GM23338 (cell line): Measurements from ENCODE around the gene UBL3. TPM values are rescaled to one million over a fixed set of nuclear protein-coding genes. Genes with fewer than 3 reads are reported as not detected.
A peak's percentile ranks its signal among the peaks of the same experiment; 100 is the strongest.

Experiments
- ATAC-seq: fragments of 200-7000 bp; cut with Tn5 transposase; 3 replicates; pipeline ENCODE4 v1.9.1; 2020
- DNase-seq: peaks from one replicate; pipeline ENCODE4 v3.0.0-alpha.2; 2015; ENCODE audit warnings: low spot score
- H2AFZ ChIP-seq: fragments of 200-600 bp; sonication (generic); 2 replicates; pipeline ENCODE4 v1.8.0; 2016; ENCODE audit warnings: antibody characterized with exemption, mild to moderate bottlenecking, moderate library complexity
- H3F3A ChIP-seq: fragments of 200-600 bp; sonication (generic); replicated peaks from 2 replicates; pipeline ENCODE4 v1.8.0; 2017; ENCODE audit warnings: antibody characterized with exemption, mixed run types, low read depth
- H3K27ac ChIP-seq: fragments of 200-600 bp; sonication (generic); 2 replicates; pipeline ENCODE4 v1.6.1; 2016; ENCODE audit warnings: low read depth
- H3K27me3 ChIP-seq: fragments of 200-600 bp; sonication (generic); 2 replicates; pipeline ENCODE4 v1.8.0; 2016; ENCODE audit warnings: mild to moderate bottlenecking, mixed run types, moderate library complexity; ENCODE audit not compliant: insufficient read depth
- H3K36me3 ChIP-seq: fragments of 200-600 bp; sonication (generic); 2 replicates; pipeline ENCODE4 v1.8.0; 2016; ENCODE audit warnings: mild to moderate bottlenecking; ENCODE audit not compliant: insufficient read depth
- H3K4me1 ChIP-seq: fragments of 200-600 bp; sonication (generic); 2 replicates; pipeline ENCODE4 v1.8.0; 2016; ENCODE audit warnings: mild to moderate bottlenecking, moderate library complexity; ENCODE audit not compliant: insufficient read depth
- H3K4me2 ChIP-seq: fragments of 200-600 bp; sonication (generic); 2 replicates; pipeline ENCODE4 v1.7.1; 2017; ENCODE audit warnings: mixed run types
- H3K4me3 ChIP-seq: fragments of 200-600 bp; sonication (generic); 2 replicates; pipeline ENCODE4 v1.6.1; 2016; ENCODE audit warnings: mixed run types
- H3K79me2 ChIP-seq: fragments of 200-600 bp; sonication (generic); replicated peaks from 2 replicates; pipeline ENCODE4 v1.8.0; 2017; ENCODE audit warnings: mild to moderate bottlenecking; ENCODE audit not compliant: insufficient read depth
- H3K9me2 ChIP-seq: fragments of 200-600 bp; sonication (generic); 2 replicates; pipeline ENCODE4 v1.8.0; 2017; ENCODE audit not compliant: insufficient read depth
- H4K20me1 ChIP-seq: fragments of 200-600 bp; sonication (generic); replicated peaks from 2 replicates; pipeline ENCODE4 v1.8.0; 2017; ENCODE audit warnings: mild to moderate bottlenecking; ENCODE audit not compliant: insufficient read depth
- H3K27ac Mint-ChIP-seq: 2 replicates; pipeline ENCODE4 v1.8.0; 2020; ENCODE audit warnings: inconsistent platforms, mild to moderate bottlenecking, moderate library complexity, mixed read lengths
- H3K27me3 Mint-ChIP-seq: 3 replicates; pipeline ENCODE4 v1.8.0; 2022; ENCODE audit warnings: low read depth, mild to moderate bottlenecking, moderate library complexity, mixed read lengths, inconsistent platforms; ENCODE audit not compliant: insufficient read depth, poor library complexity
- H3K36me3 Mint-ChIP-seq: 3 replicates; pipeline ENCODE4 v1.8.0; 2021; ENCODE audit warnings: low read depth, mild to moderate bottlenecking, inconsistent platforms, moderate library complexity, mixed read lengths
- H3K4me1 Mint-ChIP-seq: 3 replicates; pipeline ENCODE4 v1.8.0; 2020; ENCODE audit warnings: mild to moderate bottlenecking, inconsistent platforms, mixed read lengths
- H3K4me3 Mint-ChIP-seq: 3 replicates; pipeline ENCODE4 v1.8.0; 2021; ENCODE audit warnings: moderate library complexity, mild to moderate bottlenecking, inconsistent platforms, mixed read lengths
- H3K9me3 Mint-ChIP-seq: 3 replicates; pipeline ENCODE4 v1.8.0; 2020; ENCODE audit warnings: moderate library complexity, mild to moderate bottlenecking, inconsistent platforms, mixed read lengths
- CREB1 ChIP-seq: fragments of 250-450 bp; sonication (Bioruptor Pico); IDR thresholded peaks from 2 replicates; pipeline ENCODE4 v1.5.0; 2020; ENCODE audit warnings: low read depth, mild to moderate bottlenecking, moderate library complexity
- EZH2phosphoT487 ChIP-seq: fragments of 200-600 bp; sonication (generic); IDR thresholded peaks from one replicate; pipeline ENCODE4 v1.8.1; 2018; ENCODE audit warnings: antibody characterized with exemption; ENCODE audit not compliant: unreplicated experiment
- NANOG ChIP-seq: IDR thresholded peaks from 2 replicates; pipeline ENCODE4 v1.6.1; 2016; ENCODE audit warnings: antibody characterized with exemption, borderline replicate concordance
- REST ChIP-seq: IDR thresholded peaks from one replicate; pipeline ENCODE4 v1.6.1; 2018; ENCODE audit warnings: antibody characterized with exemption; ENCODE audit not compliant: unreplicated experiment
- STAT1 ChIP-seq: IDR thresholded peaks from one replicate; pipeline ENCODE4 v1.6.1; 2016; ENCODE audit warnings: antibody characterized with exemption; ENCODE audit not compliant: unreplicated experiment
- ZNF114 ChIP-seq: fragments of 250-450 bp; sonication (Bioruptor Pico); IDR thresholded peaks from 2 replicates; pipeline ENCODE4 v1.5.0; 2020; ENCODE audit warnings: mild to moderate bottlenecking, moderate library complexity
- ZNF331 ChIP-seq: fragments of 250-450 bp; sonication (Bioruptor Pico); IDR thresholded peaks from 2 replicates; pipeline ENCODE4 v1.5.0; 2020; ENCODE audit warnings: low read depth, mild to moderate bottlenecking, moderate library complexity
- polyA plus RNA-seq: library from polyadenylated mRNA; unstranded; fragments of >200 nt; fragmentation: Nextera tagmentation; extraction: Ambion mirVana; gene quantifications from 2 replicates; pipeline ENCODE4 v1.2.1, GENCODE V29; 2016
- total RNA-seq: library from RNA; depleted of rRNA; stranded (reverse); fragments of >200 nt; shearing (Covaris generic); gene quantifications from 2 replicates; pipeline ENCODE4 v1.2.3, GENCODE V29; 2014
- TF ChIP-seq, protein P1 (sequence below), 2 experiments: fragments of 200-600 bp in 1 of 2; sonication (generic) in 1 of 2; conservative IDR thresholded peaks; 2 replicates each; pipeline versions ENCODE4 v1.5.1 to v1.6.1; 2016 to 2017; ENCODE audit warnings: antibody characterized with exemption in 2 of 2, low read depth in 2 of 2, mild to moderate bottlenecking in 2 of 2, moderate library complexity in 1 of 2
- TF ChIP-seq, protein P2 (sequence below): IDR thresholded peaks from 2 replicates; pipeline ENCODE4 v1.6.1; 2016; ENCODE audit warnings: antibody characterized with exemption

The UBL3 gene
- total and polyA plus RNA-seq, 2 experiments from 2014 or later, result 9.7 to 21.1 TPM

- TF ChIP-seq, protein P1, sequence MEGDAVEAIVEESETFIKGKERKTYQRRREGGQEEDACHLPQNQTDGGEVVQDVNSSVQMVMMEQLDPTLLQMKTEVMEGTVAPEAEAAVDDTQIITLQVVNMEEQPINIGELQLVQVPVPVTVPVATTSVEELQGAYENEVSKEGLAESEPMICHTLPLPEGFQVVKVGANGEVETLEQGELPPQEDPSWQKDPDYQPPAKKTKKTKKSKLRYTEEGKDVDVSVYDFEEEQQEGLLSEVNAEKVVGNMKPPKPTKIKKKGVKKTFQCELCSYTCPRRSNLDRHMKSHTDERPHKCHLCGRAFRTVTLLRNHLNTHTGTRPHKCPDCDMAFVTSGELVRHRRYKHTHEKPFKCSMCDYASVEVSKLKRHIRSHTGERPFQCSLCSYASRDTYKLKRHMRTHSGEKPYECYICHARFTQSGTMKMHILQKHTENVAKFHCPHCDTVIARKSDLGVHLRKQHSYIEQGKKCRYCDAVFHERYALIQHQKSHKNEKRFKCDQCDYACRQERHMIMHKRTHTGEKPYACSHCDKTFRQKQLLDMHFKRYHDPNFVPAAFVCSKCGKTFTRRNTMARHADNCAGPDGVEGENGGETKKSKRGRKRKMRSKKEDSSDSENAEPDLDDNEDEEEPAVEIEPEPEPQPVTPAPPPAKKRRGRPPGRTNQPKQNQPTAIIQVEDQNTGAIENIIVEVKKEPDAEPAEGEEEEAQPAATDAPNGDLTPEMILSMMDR (conservative IDR thresholded peaks at IDR 0.05; ENCODE audit: low read depth in 2 of 2), result no peak
- TF ChIP-seq CREB1 (CRISPR knock-in tag), result no peak
- TF ChIP-seq EZH2phosphoT487, result no peak
- TF ChIP-seq ZNF331 (CRISPR knock-in tag), result no peak
Observed at GRCh38 chr13:29889111-29889510, 38.7 kb upstream of the UBL3 start (continued).

DNA sequence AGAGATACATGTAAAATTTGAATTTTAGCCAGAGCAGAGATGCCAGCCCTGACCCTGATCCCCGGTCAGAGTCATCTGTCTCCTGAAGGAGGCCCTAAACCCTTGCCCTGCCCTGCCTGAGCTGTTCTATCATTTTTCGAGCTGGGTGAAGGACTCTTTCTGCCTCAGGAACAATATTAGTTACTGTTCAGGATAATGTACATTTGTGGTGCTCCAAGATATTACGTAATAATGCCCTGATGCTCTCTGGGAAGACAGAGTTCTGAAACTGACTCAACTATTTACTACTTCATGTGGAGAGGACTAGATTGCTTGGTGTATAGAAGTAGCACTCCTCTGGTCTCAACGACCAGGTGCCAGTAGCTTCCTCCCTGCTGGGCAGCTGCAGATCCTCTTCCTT lies 37.9 kb upstream of the UBL3 start:
- Mint-ChIP-seq H3K4me3 (no peak overlapping the region), H3K27me3 (peaks cover 6% of the 10 kb centered on the region), H3K27ac (no peak overlapping the region), H3K36me3 (no peaks in the 10 kb centered on the region), H3K9me3 (no peaks in the 10 kb centered on the region), H3K4me1 (peaks cover 44% of the 10 kb centered on the region)
- H3K4me3 ChIP-seq, result no peak overlapping the region
- H3K27ac ChIP-seq, result no peak overlapping the region
- no peaks in the 10 kb centered on the region for H3K79me2 ChIP-seq
- peaks cover 27% of the 10 kb centered on the region; the same call in 1 of the 2 replicates for H3K4me1 ChIP-seq
- 0 out of 2 replicates have a peak, but pooled peaks cover 3% of the 10 kb centered on the region for H3F3A ChIP-seq
- no peaks in the 10 kb centered on the region for H4K20me1 ChIP-seq
- no peaks in the 10 kb centered on the region for H3K9me2 ChIP-seq
- no peaks in the 10 kb centered on the region for H3K36me3 ChIP-seq
- no peak for ATAC-seq
- no peak for DNase-seq
- H3K27me3 ChIP-seq, result no peaks in the 10 kb centered on the region
- no peak overlapping the region for H3K4me2 ChIP-seq
- H2AFZ ChIP-seq, result peak overlapping the region; percentile 80; the same call in 1 of the 2 replicates
- no peak for TF ChIP-seq CREB1 (CRISPR knock-in tag)
- no peak for TF ChIP-seq STAT1
- no peak for TF ChIP-seq ZNF114
- no peak for TF ChIP-seq ZNF331 (CRISPR knock-in tag)
- no peak for TF ChIP-seq REST
- no peak for TF ChIP-seq NANOG
- TF ChIP-seq, protein P1 (conservative IDR thresholded peaks at IDR 0.05; ENCODE audit: low read depth in 2 of 2), result no peak
- no peak for TF ChIP-seq EZH2phosphoT487
- TF ChIP-seq, protein P2, sequence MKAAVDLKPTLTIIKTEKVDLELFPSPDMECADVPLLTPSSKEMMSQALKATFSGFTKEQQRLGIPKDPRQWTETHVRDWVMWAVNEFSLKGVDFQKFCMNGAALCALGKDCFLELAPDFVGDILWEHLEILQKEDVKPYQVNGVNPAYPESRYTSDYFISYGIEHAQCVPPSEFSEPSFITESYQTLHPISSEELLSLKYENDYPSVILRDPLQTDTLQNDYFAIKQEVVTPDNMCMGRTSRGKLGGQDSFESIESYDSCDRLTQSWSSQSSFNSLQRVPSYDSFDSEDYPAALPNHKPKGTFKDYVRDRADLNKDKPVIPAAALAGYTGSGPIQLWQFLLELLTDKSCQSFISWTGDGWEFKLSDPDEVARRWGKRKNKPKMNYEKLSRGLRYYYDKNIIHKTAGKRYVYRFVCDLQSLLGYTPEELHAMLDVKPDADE, result no peak
